Activated CD8-positive, alpha-beta memory T cell treated with anti-CD3 and anti-CD28 coated beads for 48 hours (primary cell): ENCODE results near the gene TMEM258.

Experiments
- DNase-seq, 3 experiments: peaks; one replicate each; pipeline ENCODE4 v3.0.0-alpha.2; 2020; ENCODE audit warnings: low read depth in 2 of 3, low spot score in 2 of 3

Gene TMEM258

GRCh38 chr11:61744609-61745156, 47.7 kb downstream of the TMEM258 start:
- DNase-seq: no peak

DNA sequence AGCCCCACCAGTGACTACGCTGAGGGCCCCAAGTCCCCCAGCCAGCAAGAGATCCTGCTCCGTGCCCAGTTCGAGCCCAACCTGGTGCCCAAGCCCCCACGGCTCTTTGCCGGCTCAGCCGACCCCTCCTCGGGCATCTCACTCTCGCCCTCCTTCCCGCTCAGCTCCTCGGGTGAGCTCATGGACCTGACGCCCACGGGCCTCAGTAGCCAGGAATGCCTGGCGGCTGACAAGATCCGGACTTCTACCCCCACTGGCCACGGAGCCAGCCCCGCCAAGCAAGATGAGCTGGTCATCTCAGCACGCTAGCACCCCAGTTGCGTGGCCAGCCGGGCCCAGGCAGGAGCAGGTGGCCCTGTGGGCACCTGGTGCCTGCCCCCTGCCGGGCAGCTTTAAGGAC, 48.2 kb downstream of the TMEM258 start:
- no peak for DNase-seq

DNA sequence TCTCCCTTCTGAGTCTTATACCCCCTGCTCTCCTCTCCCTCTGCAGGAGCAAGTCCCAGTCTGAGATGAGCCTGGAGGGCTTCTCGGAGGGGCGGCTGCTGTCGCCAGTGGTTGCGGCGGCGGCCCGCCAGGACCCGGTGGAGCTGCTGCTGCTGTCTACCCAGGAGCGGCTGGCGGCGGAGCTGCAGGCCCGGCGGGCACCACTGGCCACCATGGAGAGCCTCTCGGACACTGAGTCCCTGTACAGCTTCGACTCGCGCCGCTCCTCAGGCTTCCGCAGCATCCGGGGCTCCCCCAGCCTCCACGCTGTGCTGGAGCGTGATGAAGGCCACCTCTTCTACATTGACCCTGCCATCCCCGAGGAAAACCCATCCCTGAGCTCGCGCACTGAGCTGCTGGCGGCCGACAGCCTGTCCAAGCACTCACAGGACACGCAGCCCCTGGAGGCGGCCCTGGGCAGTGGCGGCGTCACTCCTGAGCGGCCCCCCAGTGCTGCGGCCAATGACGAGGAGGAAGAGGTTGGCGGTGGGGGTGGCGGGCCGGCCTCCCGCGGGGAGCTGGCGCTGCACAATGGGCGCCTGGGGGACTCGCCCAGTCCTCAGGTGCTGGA, 48.8 kb downstream of the TMEM258 start:
- DNase-seq: no peak

- DNase-seq: no peak
These were observed 50.0 kb downstream of the TMEM258 start for GRCh38 chr11:61742391-61742790.

- no peak for DNase-seq
These were observed 52.4 kb downstream of the TMEM258 start for GRCh38 chr11:61739966-61740365.

- DNase-seq: no peak
These were observed 53.0 kb downstream of the TMEM258 start for GRCh38 chr11:61739413-61739812.
